ENCODE measurements around the gene CFAP221. TPM values are rescaled to one million over a fixed set of nuclear protein-coding genes. Genes with fewer than 3 reads are reported as not detected.

Gene CFAP221
- total and polyA plus RNA-seq, 2 donors (not counting 3 experiments of a cell fraction or from before 2014, with no cell fraction given), result 0.06 TPM; not detected in 1

GRCh38 chr2:119679846-119680245 is 135.6 kb downstream of the CFAP221 start:
- no peak for FAIRE-seq
- peak overlapping the region; percentile 76 for H3K9ac ChIP-seq (replicated peaks; ENCODE audit: extremely low read depth, insufficient read depth, low read length)
- DNase-seq (ENCODE audit: low read depth, low spot score), result no peak
- H3K27me3 ChIP-seq (ENCODE audit: control insufficient read depth in 2 of 2, insufficient read depth in 2 of 2, low read length in 2 of 2), result peaks cover 0 to 7% of the 10 kb centered on the region in 2 experiments
- no peaks in the 10 kb centered on the region for H4K20me1 ChIP-seq (replicated peaks; ENCODE audit: control insufficient read depth, extremely low read depth, insufficient read depth, low read length)
- TSS peak; percentile 62 for BruUV-seq (replicated peaks)
- no peaks in the 10 kb centered on the region for H3K9me1 ChIP-seq (replicated peaks; ENCODE audit: control insufficient read depth, extremely low read depth, insufficient read depth, low read length)
- TF ChIP-seq GATA2 (IDR thresholded peaks at IDR 0.05; ENCODE audit: insufficient read depth, insufficient read length, low read depth, low read length), result no peak
- no peak for TF ChIP-seq MYC (IDR thresholded peaks at IDR 0.05; ENCODE audit: low read depth, low read length)
- no peak for TF ChIP-seq JUN (IDR thresholded peaks at IDR 0.05; ENCODE audit: borderline replicate concordance, insufficient read depth, insufficient read length, low read depth)
- no peak for TF ChIP-seq CTCF (IDR thresholded peaks at IDR 0.05; ENCODE audit: extremely low read depth in 1 of 2, insufficient read depth in 1 of 2, low read depth in 1 of 2, low read length in 2 of 2)
- no peak for TF ChIP-seq MAX (IDR thresholded peaks at IDR 0.05; ENCODE audit: insufficient read depth, insufficient read length)
- TF ChIP-seq POLR2AphosphoS5 (IDR thresholded peaks at IDR 0.05; ENCODE audit: insufficient read depth, low read depth, low read length), result no peak
- TF ChIP-seq EZH2 (IDR thresholded peaks at IDR 0.05; ENCODE audit: borderline replicate concordance, low read depth, low read length, severe bottlenecking), result no peak
- TF ChIP-seq FOS (IDR thresholded peaks at IDR 0.05; ENCODE audit: borderline replicate concordance, insufficient read depth, low read length), result no peak
- no peak for TF ChIP-seq POLR2A (IDR thresholded peaks at IDR 0.05; ENCODE audit: low read depth, low read length)
- H3K27ac ChIP-seq (ENCODE audit: insufficient read depth, low read depth, low read length), result no peak overlapping the region
- no peak overlapping the region for H2AFZ ChIP-seq (ENCODE audit: low read depth, low read length)
- H3K36me3 ChIP-seq (ENCODE audit: control insufficient read depth in 2 of 2, extremely low read depth in 1 of 2, insufficient read depth in 2 of 2, low read length in 2 of 2), result no peaks in the 10 kb centered on the region
- ChIA-PET POLR2A (no interaction called here), CTCF (no interaction called here)
- peaks cover 20% of the 10 kb centered on the region for H3K79me2 ChIP-seq (ENCODE audit: control insufficient read depth, insufficient read depth, low read length)
- peaks cover 6% of the 10 kb centered on the region for H3K4me1 ChIP-seq (ENCODE audit: control insufficient read depth, extremely low read depth, insufficient read depth, low read length)
- dilution Hi-C loops (cut with MboI; ENCODE audit: extremely low pct_ligation_motif_present, low sequenced_read_pairs), result no loop called here
- H3K9me3 ChIP-seq (replicated peaks; ENCODE audit: control insufficient read depth, insufficient read depth, low read length), result no peaks in the 10 kb centered on the region
- H3K4me2 ChIP-seq (ENCODE audit: insufficient read depth, low read length), result peak overlapping the region; percentile 97
- intact Hi-C loops (cut with micrococcal nuclease), result loop anchor here (5.0 kb wide), 1 partner anchor 38 kb away; no protein-coding TSS in a partner anchor
- H3K4me3 ChIP-seq (replicated peaks in 1 of 3; ENCODE audit: insufficient read depth in 1 of 3, low read depth in 1 of 3, low read length in 3 of 3), result peak overlapping the region; percentile 82 to 98 (median 91)

Data from endothelial cell of umbilical vein (primary cell).